ENCODE results near the gene ACSS1. TPM values are rescaled to one million over a fixed set of nuclear protein-coding genes. Genes with fewer than 3 reads are reported as not detected.

ACSS1 gene
- 9.4 and 12.8 TPM in 2 replicates for total RNA-seq

- DNase-seq (ENCODE audit: low read depth in 2 of 2), result peak in 1 of 2 donors; percentile 45
These were observed at the start of gene ACSS1 for GRCh38 chr20:25058051-25058846. Gene ACSS1, minus strand, starts transcription at chr20:25058139. Its CDS starts 37 bp downstream, at chr20:25058102.

GRCh38 chr20:25103526-25103925, 45.6 kb upstream of the ACSS1 start:
- no peak for DNase-seq (ENCODE audit: low read depth in 2 of 2)

- DNase-seq (ENCODE audit: low read depth in 2 of 2), result no peak
These were observed 43.0 kb upstream of the ACSS1 start for GRCh38 chr20:25100914-25101313.

- no peak for DNase-seq (ENCODE audit: low read depth in 2 of 2)
These were observed 41.7 kb upstream of the ACSS1 start for GRCh38 chr20:25099601-25100140.

DNA sequence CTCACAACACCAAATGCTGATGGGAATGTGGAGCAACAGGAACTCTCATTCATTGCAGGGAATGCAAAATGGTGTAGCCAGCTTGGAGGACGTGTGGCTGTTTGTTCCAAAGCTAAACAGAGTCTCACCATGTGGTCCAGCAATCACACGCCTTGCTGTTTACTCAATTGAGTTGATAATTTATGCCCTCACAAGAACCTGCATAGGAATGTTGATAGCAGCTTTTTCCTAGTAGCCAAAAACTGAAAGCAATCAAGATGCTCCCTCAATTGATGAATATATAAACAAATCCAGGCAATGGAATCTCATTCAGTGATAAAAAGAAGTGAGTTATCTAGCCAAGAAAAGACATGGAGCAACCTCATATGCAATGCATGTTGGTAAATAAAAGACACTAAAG, 39.6 kb upstream of the ACSS1 start:
- DNase-seq (ENCODE audit: low read depth in 2 of 2), result no peak

DNA sequence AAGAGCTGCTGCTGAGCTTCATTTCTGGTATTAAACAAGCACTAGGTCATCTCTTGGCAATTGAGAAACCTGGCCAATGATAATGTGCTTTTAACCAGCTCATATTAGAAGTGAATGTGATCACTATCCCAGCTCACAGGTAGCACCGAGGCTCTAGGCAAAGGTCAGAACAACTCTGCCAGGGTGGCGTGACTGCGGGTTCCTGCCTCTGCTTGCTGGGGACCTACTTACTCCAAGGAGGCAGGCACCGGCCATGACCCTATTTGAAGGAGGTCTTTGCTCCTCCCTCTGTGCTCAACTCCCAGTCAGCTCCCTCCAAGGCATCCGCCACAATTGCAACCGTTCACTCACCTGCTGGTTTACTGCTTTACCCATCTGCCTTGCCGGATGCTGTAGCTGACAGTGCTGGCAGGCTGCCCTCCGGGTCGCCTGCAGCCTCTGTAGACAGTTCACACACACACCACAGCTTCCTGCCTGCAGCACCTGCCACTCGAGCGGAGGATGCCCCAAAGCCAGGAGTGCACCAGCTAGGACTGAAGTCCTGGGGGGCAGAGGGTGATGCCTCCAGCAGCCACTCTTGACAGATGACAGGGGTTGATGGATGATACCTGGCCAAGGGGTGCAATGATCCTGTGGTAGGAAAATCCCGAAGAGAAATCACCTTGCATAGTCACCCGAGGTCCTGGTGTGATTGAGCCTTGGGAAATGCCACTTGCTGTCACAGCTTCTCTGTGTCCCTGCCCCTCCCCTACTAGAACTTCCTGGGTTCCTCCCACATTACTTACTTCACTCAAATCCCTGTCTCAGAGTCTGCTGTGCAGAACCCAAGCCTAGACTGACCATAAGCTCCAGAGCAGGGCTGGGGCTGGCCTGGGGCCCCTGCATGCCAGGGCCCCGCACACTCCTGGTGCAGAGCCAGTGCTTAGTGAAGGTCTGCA, 32.8 kb upstream of the ACSS1 start:
- no peak for DNase-seq (ENCODE audit: low read depth in 2 of 2)

DNA sequence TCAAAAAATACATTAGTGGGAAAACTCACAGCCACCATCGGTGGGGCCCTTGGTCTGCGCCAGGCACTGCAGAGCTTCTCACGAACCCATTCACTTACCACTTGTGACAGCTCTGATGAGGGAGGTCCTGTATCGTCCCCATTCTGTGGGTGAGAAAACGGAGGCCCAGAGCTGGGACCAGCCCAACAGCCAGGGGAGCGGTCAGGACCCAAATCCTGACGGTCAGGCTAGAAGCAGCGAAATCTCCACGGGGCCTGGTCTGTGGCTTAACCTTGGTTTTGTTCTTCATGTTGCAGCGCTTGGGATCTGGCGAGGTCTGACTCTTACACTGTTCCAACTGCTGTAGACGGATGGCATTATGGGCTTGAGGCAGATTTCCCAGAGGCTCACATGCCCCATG, 31.7 kb upstream of the ACSS1 start:
- no peak for DNase-seq (ENCODE audit: low read depth in 2 of 2)

DNA sequence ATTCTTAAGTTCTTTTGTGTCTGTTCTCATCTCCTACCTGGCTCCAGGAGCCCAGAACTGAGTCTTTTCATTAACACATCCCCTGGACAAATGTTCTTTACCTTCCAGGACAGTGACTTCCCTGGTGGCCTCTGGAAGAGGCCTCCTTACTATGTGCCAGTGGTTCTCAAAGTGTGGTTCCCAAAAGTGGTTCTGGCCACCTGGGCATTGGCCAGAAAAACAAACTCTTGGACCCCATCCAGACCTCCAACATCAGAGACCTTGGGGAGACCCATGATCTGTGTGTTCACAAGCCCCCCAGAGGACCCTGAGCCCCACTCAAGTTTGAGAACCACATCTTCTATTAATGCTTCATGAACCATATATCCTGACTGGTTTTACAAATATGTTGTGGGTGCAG, 31.2 kb upstream of the ACSS1 start:
- no peak for DNase-seq (ENCODE audit: low read depth in 2 of 2)

- no peak for DNase-seq (ENCODE audit: low read depth in 2 of 2)
These were observed 30.3 kb upstream of the ACSS1 start for GRCh38 chr20:25088267-25088666.

DNA sequence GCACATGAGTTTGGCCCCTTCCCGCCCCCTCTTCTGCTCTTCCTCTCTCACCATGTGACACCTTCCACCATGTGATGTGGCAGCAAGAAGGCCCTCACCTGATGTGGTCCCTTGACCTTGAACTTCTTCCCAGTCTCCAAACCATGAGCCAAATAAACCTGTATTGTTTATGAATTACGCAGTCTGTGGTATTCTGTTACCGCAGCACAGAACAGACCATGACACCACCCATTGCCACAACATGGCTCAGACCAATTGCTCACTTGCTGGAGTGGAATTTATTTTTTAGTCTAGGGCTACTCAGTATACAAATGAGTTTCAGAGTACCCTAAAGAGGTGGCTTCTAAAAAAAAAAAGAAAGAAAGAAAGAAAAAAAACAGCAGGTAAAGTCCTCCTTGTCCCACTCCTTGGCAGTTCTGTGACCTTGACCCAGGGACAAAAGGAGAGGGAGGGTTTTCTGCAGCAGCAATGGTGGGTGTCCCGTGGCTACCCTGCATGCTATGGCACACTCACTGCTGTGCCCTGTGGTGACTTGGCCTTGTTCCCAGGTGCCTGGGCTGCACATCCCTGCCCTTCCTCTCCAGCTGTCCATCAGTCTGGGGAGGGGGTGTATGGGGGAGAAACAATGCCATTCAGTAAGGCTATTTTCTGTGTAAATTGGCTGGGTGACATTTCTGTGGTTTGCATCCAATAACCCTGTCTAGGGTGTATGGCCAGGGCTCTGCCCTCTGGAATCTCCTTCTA, 29.4 kb upstream of the ACSS1 start:
- DNase-seq (ENCODE audit: low read depth in 2 of 2), result no peak

GRCh38 chr20:25085756-25086495, 28.0 kb upstream of the ACSS1 start:
- no peak for DNase-seq (ENCODE audit: low read depth in 2 of 2)

GRCh38 chr20:25084626-25085187, 26.8 kb upstream of the ACSS1 start:
- DNase-seq (ENCODE audit: low read depth in 2 of 2), result no peak

DNA sequence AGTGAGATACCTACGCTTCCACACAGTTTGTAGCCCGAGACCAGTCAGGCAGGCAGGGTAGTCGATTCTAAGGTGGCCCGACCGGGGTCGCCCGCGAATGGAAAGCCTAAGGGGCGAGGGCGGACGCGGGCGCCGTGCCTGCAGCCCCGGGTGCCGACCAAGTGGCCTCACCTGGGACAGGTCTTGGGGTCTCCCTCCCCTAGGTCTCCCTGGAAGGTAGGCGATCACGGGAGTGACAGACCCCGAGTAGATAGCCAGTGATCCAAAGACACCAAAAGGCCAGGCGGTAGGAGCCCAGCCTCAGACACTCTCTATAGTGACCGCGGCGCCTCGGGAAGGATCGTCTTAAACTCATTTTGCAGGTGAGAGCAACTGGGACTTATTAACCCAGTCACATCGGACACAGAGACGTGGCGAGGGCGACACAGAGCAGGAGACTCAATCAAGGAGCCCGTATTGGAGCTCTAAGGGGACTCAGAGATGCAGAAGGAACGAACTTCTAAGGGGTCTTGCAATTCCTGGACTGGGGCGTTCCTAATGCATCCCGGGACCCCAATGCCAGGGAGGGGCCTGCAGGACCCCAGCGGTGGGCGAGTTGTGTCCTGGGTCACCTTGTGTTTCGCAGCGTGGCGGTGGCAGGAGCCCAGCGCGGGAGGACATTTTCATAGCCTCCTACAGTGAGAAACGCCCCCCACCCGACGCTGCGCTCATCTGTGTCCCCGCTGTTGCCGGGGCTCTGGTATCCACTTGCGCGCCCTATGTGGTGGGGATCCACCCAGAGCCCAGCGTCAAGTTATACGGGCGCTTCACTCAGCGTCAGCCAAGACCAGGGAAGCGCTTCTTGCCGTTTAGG, 26.1 kb upstream of the ACSS1 start:
- DNase-seq (ENCODE audit: low read depth in 2 of 2), result no peak

GRCh38 chr20:25083141-25083772, 25.3 kb upstream of the ACSS1 start:
- no peak for DNase-seq (ENCODE audit: low read depth in 2 of 2)

DNA sequence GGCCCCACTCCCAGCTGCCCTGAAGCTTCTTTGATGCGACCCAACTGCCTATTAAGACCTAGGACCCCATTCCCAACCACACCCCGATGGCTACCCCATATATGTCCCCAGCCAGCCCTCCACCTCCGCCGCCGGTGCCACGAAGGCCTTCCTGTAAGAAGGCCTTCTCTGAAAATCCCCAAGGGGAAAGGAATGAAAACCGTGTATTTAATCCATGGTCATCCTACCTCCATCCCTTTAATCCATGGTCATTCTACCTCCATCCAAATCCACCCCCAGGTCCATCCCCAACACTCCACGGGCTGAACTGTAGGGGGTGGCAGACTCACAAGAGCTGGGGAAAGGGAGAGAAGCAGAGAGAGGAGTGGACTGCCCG, 24.5 kb upstream of the ACSS1 start:
- DNase-seq (ENCODE audit: low read depth in 2 of 2), result no peak

GRCh38 chr20:25081730-25082497, 24.0 kb upstream of the ACSS1 start, which contains the start of gene VSX1:
Gene VSX1, minus strand, starts transcription at chr20:25082141. Its CDS starts 45 bp downstream, at chr20:25082096.
- DNase-seq (ENCODE audit: low read depth in 2 of 2), result no peak

DNA sequence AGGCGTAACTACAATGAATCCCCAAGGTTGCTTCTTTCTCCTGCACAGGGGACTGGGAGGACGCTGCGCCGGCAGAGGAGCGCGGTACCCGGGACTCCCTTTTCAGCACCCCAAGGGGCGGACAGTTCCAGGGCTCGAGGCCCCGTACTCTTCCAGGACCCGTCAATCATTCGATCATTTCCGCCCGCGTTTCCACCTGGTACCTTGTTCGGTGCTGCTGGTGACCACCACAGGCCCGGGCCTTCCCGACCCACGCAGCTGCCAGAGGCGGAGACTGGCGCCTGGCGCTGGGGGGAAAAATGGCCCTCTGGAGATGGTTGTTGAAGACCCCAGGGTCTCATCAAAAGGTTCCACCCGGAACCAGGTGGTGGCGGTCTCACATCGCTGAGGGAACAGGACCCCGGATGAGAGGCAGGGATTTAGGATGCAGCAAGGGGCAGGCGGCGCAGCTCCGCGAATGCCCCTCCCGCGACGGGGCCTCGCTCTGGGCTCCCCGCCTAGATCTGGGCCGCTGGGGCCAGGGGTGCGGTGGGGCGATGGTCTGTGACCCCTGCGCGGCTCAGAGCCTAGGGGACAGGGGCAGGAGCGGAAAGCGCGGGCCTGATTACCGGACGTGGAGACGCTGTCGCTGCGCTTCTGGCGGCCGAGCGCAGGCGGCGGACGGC, 23.3 kb upstream of the ACSS1 start:
- DNase-seq (ENCODE audit: low read depth in 2 of 2), result peak in 1 of 2 donors; percentile 22

GRCh38 chr20:25079171-25079570, 21.2 kb upstream of the ACSS1 start:
- no peak for DNase-seq (ENCODE audit: low read depth in 2 of 2)
